ENCODE data around the gene SEC16A.

Gene SEC16A

GRCh38 chr9:136513191-136513590, 30.4 kb upstream of the SEC16A start:
- DNase-seq (ENCODE audit: low read depth, low spot score) = no peak
- Histone ChIP-seq H3K9me3 (ENCODE audit: low read depth, low read length) (no peaks in the 10 kb centered on the region), H3K4me3 (no peak overlapping the region), H3K36me3 (ENCODE audit: insufficient read depth, low read length) (peaks cover 25% of the 10 kb centered on the region), H3K9ac (ENCODE audit: insufficient read length) (no peak overlapping the region), H3K27ac (no peak overlapping the region)
- TF ChIP-seq POLR2AphosphoS5 (IDR thresholded peaks at IDR 0.05; ENCODE audit: borderline replicate concordance, low read depth, low read length) (no peak), FOXP2 (optimal IDR thresholded peaks at IDR 0.05; ENCODE audit: control extremely low read depth, extremely low read length, insufficient read depth) (no peak), EZH2 (IDR thresholded peaks at IDR 0.05) (no peak)

- no peak for TF ChIP-seq POLR2AphosphoS5 (IDR thresholded peaks at IDR 0.05; ENCODE audit: borderline replicate concordance, low read depth, low read length)
- TF ChIP-seq EZH2 (IDR thresholded peaks at IDR 0.05) = no peak
- TF ChIP-seq FOXP2 (optimal IDR thresholded peaks at IDR 0.05; ENCODE audit: control extremely low read depth, extremely low read length, insufficient read depth) = no peak
- Histone ChIP-seq H3K27ac (no peak overlapping the region), H3K4me3 (no peak overlapping the region), H3K9me3 (ENCODE audit: low read depth, low read length) (no peaks in the 10 kb centered on the region), H3K36me3 (ENCODE audit: insufficient read depth, low read length) (peaks cover 30% of the 10 kb centered on the region), H3K9ac (ENCODE audit: insufficient read length) (no peak overlapping the region)
- DNase-seq (ENCODE audit: low read depth, low spot score) = no peak
Measured at GRCh38 chr9:136512651-136513071, 29.8 kb upstream of the SEC16A start.

DNA sequence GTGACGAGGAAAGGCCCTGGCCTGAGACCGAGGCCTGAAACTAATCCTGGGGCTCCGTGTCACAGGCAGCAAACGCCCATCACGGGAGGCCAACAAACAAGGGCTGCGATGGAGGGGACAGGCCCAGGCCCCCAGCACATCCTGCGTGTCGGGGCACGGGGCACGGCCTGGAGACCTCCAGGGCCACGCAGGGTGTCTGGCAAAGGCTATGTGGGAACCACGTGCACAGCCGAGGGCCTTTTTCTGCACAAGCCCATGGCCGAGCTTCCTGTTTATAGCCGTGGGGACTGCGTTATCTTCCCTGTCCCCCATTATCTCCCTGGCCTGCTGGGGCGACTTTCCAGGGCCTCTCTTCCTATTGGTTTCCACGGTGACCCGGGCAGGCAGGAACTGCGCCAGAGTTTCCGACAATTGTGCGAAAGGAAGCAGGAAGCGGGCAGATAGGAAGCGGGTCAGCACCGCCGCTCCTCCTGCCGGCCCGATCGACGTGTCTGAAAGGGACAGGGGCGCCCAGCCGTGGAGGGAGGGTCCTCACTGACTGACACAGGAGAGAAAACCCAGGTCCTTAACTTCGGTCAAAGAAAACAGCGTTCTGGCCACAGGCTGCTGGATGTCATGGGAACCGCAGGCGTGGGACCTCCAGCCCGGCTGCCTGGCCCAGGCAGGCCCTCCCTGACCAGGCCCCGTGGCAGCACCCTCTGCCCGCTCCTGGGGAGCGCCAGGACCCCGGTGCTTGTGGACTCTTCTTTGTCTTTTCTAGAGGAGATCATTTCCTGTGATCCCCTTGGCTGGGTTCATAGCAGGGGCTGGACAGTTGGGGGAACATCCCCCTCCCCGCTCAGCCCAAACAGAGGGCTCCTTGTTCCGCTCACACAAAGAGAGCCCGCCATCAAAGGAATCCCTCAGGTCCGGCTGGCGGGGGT, 29.1 kb upstream of the SEC16A start:
- H3K9me3 ChIP-seq (ENCODE audit: low read depth, low read length) = no peaks in the 10 kb centered on the region
- TF ChIP-seq FOXP2 (optimal IDR thresholded peaks at IDR 0.05; ENCODE audit: control extremely low read depth, extremely low read length, insufficient read depth) (no peak), EZH2 (IDR thresholded peaks at IDR 0.05) (no peak), POLR2AphosphoS5 (IDR thresholded peaks at IDR 0.05; ENCODE audit: borderline replicate concordance, low read depth, low read length) (no peak)
- peaks cover 36% of the 10 kb centered on the region for H3K36me3 ChIP-seq (ENCODE audit: insufficient read depth, low read length)
- no peak overlapping the region for H3K4me3 ChIP-seq
- H3K27ac ChIP-seq = no peak overlapping the region
- no peak for DNase-seq (ENCODE audit: low read depth, low spot score)
- no peak overlapping the region for H3K9ac ChIP-seq (ENCODE audit: insufficient read length)

- H3K9me3 ChIP-seq (ENCODE audit: low read depth, low read length) = no peaks in the 10 kb centered on the region
Measured at GRCh38 chr9:136511144-136511669, 28.4 kb upstream of the SEC16A start.

DNA sequence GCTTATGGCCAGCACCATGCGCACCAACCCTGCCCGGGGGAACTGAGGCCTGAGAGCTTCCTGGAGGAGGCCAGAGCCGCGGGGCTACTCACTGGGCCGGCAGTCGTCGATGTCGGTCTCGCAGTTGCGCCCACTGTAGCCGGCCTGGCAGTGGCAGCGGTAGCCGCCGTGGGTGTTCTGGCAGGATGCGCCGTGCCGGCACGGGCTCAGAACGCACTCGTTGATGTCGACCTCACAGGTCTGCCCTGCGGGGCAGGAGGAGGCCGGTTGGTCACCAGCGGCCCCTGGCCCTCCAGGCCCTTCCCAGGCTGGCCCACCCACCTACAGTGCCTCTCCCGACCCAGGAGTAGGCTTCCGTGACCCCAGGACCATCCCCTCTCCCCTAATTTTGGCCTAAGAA, 27.7 kb upstream of the SEC16A start:
- TF ChIP-seq EZH2 (IDR thresholded peaks at IDR 0.05) = no peak
- no peak for TF ChIP-seq POLR2AphosphoS5 (IDR thresholded peaks at IDR 0.05; ENCODE audit: borderline replicate concordance, low read depth, low read length)
- TF ChIP-seq FOXP2 (optimal IDR thresholded peaks at IDR 0.05; ENCODE audit: control extremely low read depth, extremely low read length, insufficient read depth) = no peak
- DNase-seq (ENCODE audit: low read depth, low spot score) = no peak
- no peak overlapping the region for H3K27ac ChIP-seq
- no peak overlapping the region for H3K9ac ChIP-seq (ENCODE audit: insufficient read length)
- H3K36me3 ChIP-seq (ENCODE audit: insufficient read depth, low read length) = peaks cover 47% of the 10 kb centered on the region
- no peaks in the 10 kb centered on the region for H3K9me3 ChIP-seq (ENCODE audit: low read depth, low read length)
- no peak overlapping the region for H3K4me3 ChIP-seq

More at GRCh38 chr9:136511144-136511669, 28.4 kb upstream of the SEC16A start:
- no peak overlapping the region for H3K27ac ChIP-seq
- H3K36me3 ChIP-seq (ENCODE audit: insufficient read depth, low read length) = peaks cover 43% of the 10 kb centered on the region
- H3K4me3 ChIP-seq = no peak overlapping the region
- DNase-seq (ENCODE audit: low read depth, low spot score) = no peak
- TF ChIP-seq POLR2AphosphoS5 (IDR thresholded peaks at IDR 0.05; ENCODE audit: borderline replicate concordance, low read depth, low read length) (no peak), EZH2 (IDR thresholded peaks at IDR 0.05) (no peak), FOXP2 (optimal IDR thresholded peaks at IDR 0.05; ENCODE audit: control extremely low read depth, extremely low read length, insufficient read depth) (no peak)
- no peak overlapping the region for H3K9ac ChIP-seq (ENCODE audit: insufficient read length)

GRCh38 chr9:136509549-136509948, 26.7 kb upstream of the SEC16A start:
- H3K27ac ChIP-seq = no peak overlapping the region
- H3K9ac ChIP-seq (ENCODE audit: insufficient read length) = no peak overlapping the region
- H3K36me3 ChIP-seq (ENCODE audit: insufficient read depth, low read length) = peaks cover 45% of the 10 kb centered on the region
- H3K9me3 ChIP-seq (ENCODE audit: low read depth, low read length) = no peaks in the 10 kb centered on the region
- DNase-seq (ENCODE audit: low read depth, low spot score) = no peak
- TF ChIP-seq POLR2AphosphoS5 (IDR thresholded peaks at IDR 0.05; ENCODE audit: borderline replicate concordance, low read depth, low read length) = no peak
- no peak for TF ChIP-seq EZH2 (IDR thresholded peaks at IDR 0.05)
- no peak for TF ChIP-seq FOXP2 (optimal IDR thresholded peaks at IDR 0.05; ENCODE audit: control extremely low read depth, extremely low read length, insufficient read depth)
- no peak overlapping the region for H3K4me3 ChIP-seq

DNA sequence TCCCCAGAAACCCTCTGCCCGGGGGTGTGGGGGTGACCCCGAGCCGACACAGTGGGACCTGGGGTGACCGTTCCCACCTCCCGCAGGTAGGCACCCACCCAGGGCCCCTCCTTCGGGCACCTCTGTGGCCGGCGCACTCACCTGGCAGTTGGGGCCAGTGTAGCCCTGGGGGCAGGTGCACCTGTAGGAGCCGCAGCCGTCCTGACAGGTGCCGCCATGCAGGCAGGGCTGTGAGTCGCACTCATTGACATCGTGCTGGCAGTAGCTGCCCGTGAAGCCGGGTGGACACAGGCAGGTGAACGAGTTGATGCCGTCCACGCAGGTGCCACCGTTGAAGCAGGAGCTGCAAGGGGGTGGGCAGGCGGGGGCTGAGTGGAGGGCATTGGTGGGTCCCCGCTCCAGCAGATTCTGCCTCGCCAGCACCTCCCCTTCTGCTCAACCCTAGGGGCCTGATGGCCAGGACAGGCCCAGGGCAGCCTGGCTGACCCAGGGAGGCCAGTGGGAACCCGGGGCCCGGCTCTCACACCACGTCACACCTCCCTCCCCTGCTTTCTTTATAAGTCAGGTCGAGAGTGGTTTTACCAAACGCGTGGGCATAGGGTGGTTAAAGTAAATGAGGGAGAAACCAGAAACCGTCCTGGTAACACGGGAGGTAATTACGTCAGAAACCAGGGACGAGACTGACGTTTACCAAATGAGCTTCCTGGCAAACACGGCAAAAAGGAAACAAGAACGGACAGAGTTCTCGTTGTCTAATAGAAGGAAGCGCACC, 26.1 kb upstream of the SEC16A start:
- no peak for DNase-seq (ENCODE audit: low read depth, low spot score)
- no peaks in the 10 kb centered on the region for H3K9me3 ChIP-seq (ENCODE audit: low read depth, low read length)
- H3K27ac ChIP-seq = no peak overlapping the region
- H3K36me3 ChIP-seq (ENCODE audit: insufficient read depth, low read length) = peaks cover 45% of the 10 kb centered on the region
- TF ChIP-seq EZH2 (IDR thresholded peaks at IDR 0.05) (no peak), POLR2AphosphoS5 (IDR thresholded peaks at IDR 0.05; ENCODE audit: borderline replicate concordance, low read depth, low read length) (no peak), FOXP2 (optimal IDR thresholded peaks at IDR 0.05; ENCODE audit: control extremely low read depth, extremely low read length, insufficient read depth) (no peak)
- no peak overlapping the region for H3K9ac ChIP-seq (ENCODE audit: insufficient read length)
- H3K4me3 ChIP-seq = no peak overlapping the region

DNA sequence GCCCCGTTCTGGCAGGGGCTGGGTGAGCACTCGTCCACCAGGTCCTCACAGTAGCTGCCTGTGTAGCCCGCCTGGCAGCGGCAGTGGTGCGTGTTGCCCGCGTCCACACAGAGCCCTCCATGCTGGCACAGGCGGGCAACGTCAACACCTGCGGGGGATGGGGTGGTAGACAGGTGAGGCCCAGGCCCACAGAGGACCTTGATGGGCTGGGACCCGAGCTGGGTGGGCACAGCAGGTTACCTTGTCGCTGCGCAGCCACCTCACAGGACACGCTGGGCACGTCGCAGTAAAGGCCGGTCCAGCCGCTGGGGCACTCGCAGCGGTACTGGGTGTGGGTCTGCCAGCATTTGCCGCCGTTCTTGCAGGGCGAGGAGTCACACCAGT, 25.1 kb upstream of the SEC16A start:
- no peak overlapping the region for H3K27ac ChIP-seq
- H3K9ac ChIP-seq (ENCODE audit: insufficient read length) = no peak overlapping the region
- H3K9me3 ChIP-seq (ENCODE audit: low read depth, low read length) = no peaks in the 10 kb centered on the region
- peaks cover 40% of the 10 kb centered on the region for H3K36me3 ChIP-seq (ENCODE audit: insufficient read depth, low read length)
- no peak for DNase-seq (ENCODE audit: low read depth, low spot score)
- TF ChIP-seq FOXP2 (optimal IDR thresholded peaks at IDR 0.05; ENCODE audit: control extremely low read depth, extremely low read length, insufficient read depth) (no peak), POLR2AphosphoS5 (IDR thresholded peaks at IDR 0.05; ENCODE audit: borderline replicate concordance, low read depth, low read length) (no peak), EZH2 (IDR thresholded peaks at IDR 0.05) (no peak)
- H3K4me3 ChIP-seq = no peak overlapping the region

Measured in SK-N-MC (cell line).